Measurements from ENCODE around the gene SYT1. TPM values are rescaled to one million over a fixed set of nuclear protein-coding genes. Genes with fewer than 3 reads are reported as not detected.
A peak's percentile ranks its signal among the peaks of the same experiment; 100 is the strongest.

SYT1 gene
- total RNA-seq, 3 donors from 2014 or later: 1.4 to 11.8 (median 2.0) TPM

DNA sequence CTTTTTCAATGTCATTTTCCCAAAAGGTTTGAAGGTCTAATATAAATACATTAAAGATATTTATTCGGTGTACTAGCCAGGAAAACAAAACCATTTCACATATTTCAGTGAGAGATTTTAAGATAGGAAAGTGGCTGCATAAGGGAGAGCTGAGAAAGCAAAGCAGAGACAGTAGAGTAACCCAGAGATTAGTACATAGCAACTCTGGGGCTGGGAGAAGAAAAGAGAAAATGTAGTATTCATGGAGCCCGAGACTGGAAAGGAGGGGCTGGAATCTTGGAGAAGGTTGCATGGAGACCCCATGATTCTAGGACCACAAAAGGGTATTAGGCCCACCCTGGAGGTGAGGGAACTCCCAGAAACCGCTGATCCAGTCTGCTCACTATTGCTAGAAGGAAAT, 589.2 kb downstream of the SYT1 start:
- no peak overlapping the region for H3K4me3 ChIP-seq
- no peaks in the 10 kb centered on the region for H3K36me3 ChIP-seq (ENCODE audit: low read depth)
- H3K9me3 ChIP-seq: no peaks in the 10 kb centered on the region
- TF ChIP-seq, protein P1, sequence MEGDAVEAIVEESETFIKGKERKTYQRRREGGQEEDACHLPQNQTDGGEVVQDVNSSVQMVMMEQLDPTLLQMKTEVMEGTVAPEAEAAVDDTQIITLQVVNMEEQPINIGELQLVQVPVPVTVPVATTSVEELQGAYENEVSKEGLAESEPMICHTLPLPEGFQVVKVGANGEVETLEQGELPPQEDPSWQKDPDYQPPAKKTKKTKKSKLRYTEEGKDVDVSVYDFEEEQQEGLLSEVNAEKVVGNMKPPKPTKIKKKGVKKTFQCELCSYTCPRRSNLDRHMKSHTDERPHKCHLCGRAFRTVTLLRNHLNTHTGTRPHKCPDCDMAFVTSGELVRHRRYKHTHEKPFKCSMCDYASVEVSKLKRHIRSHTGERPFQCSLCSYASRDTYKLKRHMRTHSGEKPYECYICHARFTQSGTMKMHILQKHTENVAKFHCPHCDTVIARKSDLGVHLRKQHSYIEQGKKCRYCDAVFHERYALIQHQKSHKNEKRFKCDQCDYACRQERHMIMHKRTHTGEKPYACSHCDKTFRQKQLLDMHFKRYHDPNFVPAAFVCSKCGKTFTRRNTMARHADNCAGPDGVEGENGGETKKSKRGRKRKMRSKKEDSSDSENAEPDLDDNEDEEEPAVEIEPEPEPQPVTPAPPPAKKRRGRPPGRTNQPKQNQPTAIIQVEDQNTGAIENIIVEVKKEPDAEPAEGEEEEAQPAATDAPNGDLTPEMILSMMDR (IDR thresholded peaks at IDR 0.05): no peak
- intact Hi-C loops (cut with DNase I, micrococcal nuclease): no loop called here
- H3K4me1 ChIP-seq (ENCODE audit: low read depth): no peaks in the 10 kb centered on the region
- DNase-seq (no peak), ATAC-seq (no peak)

- DNase-seq (no peak), ATAC-seq (peak; percentile 43)
- no peak overlapping the region for H3K4me3 ChIP-seq
- intact Hi-C loops (cut with DNase I, micrococcal nuclease): no loop called here
- no peaks in the 10 kb centered on the region for H3K4me1 ChIP-seq (ENCODE audit: low read depth)
- no peaks in the 10 kb centered on the region for H3K36me3 ChIP-seq (ENCODE audit: low read depth)
- H3K9me3 ChIP-seq: no peaks in the 10 kb centered on the region
- TF ChIP-seq, protein P1 (IDR thresholded peaks at IDR 0.05): no peak
These were observed 589.8 kb downstream of the SYT1 start for GRCh38 chr12:79454338-79454843.

- no peak for DNase-seq
- Histone ChIP-seq H3K4me1 (ENCODE audit: low read depth) (no peaks in the 10 kb centered on the region), H3K4me3 (no peak overlapping the region), H3K9me3 (no peaks in the 10 kb centered on the region), H3K36me3 (ENCODE audit: low read depth) (no peaks in the 10 kb centered on the region)
- intact Hi-C loops (cut with DNase I, micrococcal nuclease): no loop called here
- no peak for ATAC-seq
- TF ChIP-seq, protein P1 (IDR thresholded peaks at IDR 0.05): no peak
These were observed 590.7 kb downstream of the SYT1 start for GRCh38 chr12:79455286-79455685.

- intact Hi-C loops (cut with DNase I, micrococcal nuclease): no loop called here
- Histone ChIP-seq H3K36me3 (ENCODE audit: low read depth) (no peaks in the 10 kb centered on the region), H3K4me1 (ENCODE audit: low read depth) (no peaks in the 10 kb centered on the region), H3K4me3 (no peak overlapping the region), H3K9me3 (no peaks in the 10 kb centered on the region)
- ATAC-seq (no peak), DNase-seq (no peak)
- TF ChIP-seq, protein P1 (IDR thresholded peaks at IDR 0.05): no peak
These were observed 617.7 kb downstream of the SYT1 start for GRCh38 chr12:79482323-79482722.

DNA sequence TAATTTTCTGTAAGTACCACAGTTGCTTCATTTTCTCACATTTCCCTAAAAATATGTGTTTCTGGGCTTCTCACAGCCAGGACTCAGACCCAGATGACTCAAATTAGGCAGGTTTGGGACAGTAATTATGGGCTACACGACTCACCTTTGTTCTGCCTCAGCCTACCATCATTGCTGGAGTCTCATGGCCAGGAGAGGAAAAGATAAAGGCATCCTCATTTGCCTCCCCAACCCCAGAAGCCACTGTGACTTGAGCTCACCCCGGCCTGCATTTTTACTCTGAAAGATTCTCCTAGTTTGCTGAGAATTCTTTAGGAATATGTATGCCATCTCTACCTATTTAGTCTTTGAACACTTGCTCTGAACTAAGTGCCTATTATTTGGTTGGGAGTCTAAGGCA, 618.3 kb downstream of the SYT1 start:
- intact Hi-C loops (cut with DNase I, micrococcal nuclease): no loop called here
- Histone ChIP-seq H3K4me3 (no peak overlapping the region), H3K36me3 (ENCODE audit: low read depth) (no peaks in the 10 kb centered on the region), H3K9me3 (no peaks in the 10 kb centered on the region), H3K4me1 (ENCODE audit: low read depth) (no peaks in the 10 kb centered on the region)
- TF ChIP-seq, protein P1 (IDR thresholded peaks at IDR 0.05): no peak
- no peak for ATAC-seq
- no peak for DNase-seq

GRCh38 chr12:79486154-79486553, 621.6 kb downstream of the SYT1 start:
- ATAC-seq (no peak), DNase-seq (no peak)
- no peaks in the 10 kb centered on the region for H3K9me3 ChIP-seq
- no peaks in the 10 kb centered on the region for H3K36me3 ChIP-seq (ENCODE audit: low read depth)
- H3K4me1 ChIP-seq (ENCODE audit: low read depth): no peaks in the 10 kb centered on the region
- TF ChIP-seq, protein P1 (IDR thresholded peaks at IDR 0.05): no peak
- intact Hi-C loops (cut with DNase I, micrococcal nuclease): no loop called here
- no peak overlapping the region for H3K4me3 ChIP-seq
